Calu3 (cell line): Measurements from ENCODE around the gene JAZF1. TPM values are rescaled to one million over a fixed set of nuclear protein-coding genes. Genes with fewer than 3 reads are reported as not detected.

Experiments
- BruUV-seq: library from RNA; stranded (reverse); fragments of 400-500 nt; replicated peaks from 2 replicates; lab custom pipeline; 2021; lab: Mats Ljungman, UMichigan
- CTCF ChIA-PET: fragments of 300-600 bp; sonication (Branson Sonifier 250); formaldehyde crosslinking; loops from one replicate; lab custom pipeline; 2022; ENCODE audit warnings: antibody characterized with exemption; lab: Charles Lee
- DNase-seq: peaks from one replicate; pipeline ENCODE4 v3.0.0; 2022
- H3K27ac Mint-ChIP-seq: one replicate; pipeline ENCODE4 v1.8.0; 2022; ENCODE audit warnings: mixed read lengths; ENCODE audit not compliant: unreplicated experiment
- H3K27me3 Mint-ChIP-seq: one replicate; pipeline ENCODE4 v1.8.0; 2022; ENCODE audit warnings: mixed read lengths; ENCODE audit not compliant: unreplicated experiment
- H3K36me3 Mint-ChIP-seq: one replicate; pipeline ENCODE4 v1.8.0; 2022; ENCODE audit warnings: mild to moderate bottlenecking, moderate library complexity, mixed read lengths; ENCODE audit not compliant: insufficient read depth, unreplicated experiment
- H3K4me1 Mint-ChIP-seq: one replicate; pipeline ENCODE4 v1.8.0; 2022; ENCODE audit warnings: mild to moderate bottlenecking, low read depth, mixed read lengths; ENCODE audit not compliant: unreplicated experiment
- H3K4me3 Mint-ChIP-seq: one replicate; pipeline ENCODE4 v1.8.0; 2022; ENCODE audit warnings: mild to moderate bottlenecking, low read depth, moderate library complexity, mixed read lengths; ENCODE audit not compliant: unreplicated experiment
- H3K9me3 Mint-ChIP-seq: one replicate; pipeline ENCODE4 v1.8.0; 2022; ENCODE audit warnings: low read depth, mixed read lengths; ENCODE audit not compliant: unreplicated experiment
- intact Hi-C: fragments of 100-400 bp; cut with micrococcal nuclease; formaldehyde crosslinking; loops from one replicate; pipeline ENCODE4 v1.10.0; 2022; ENCODE audit not compliant: unreplicated experiment
- total RNA-seq: library from RNA; stranded (reverse); gene quantifications from 2 replicates; pipeline ENCODE4 v1.2.3, GENCODE V29; 2022
- TF ChIP-seq, protein P1 (sequence below): fragments of 200-600 bp; IDR thresholded peaks from one replicate; pipeline ENCODE4 v1.8.0; 2022; ENCODE audit warnings: antibody characterized with exemption; ENCODE audit not compliant: unreplicated experiment

Gene JAZF1
- total RNA-seq, 1 experiment from 2014 or later, result 10.7 TPM

DNA sequence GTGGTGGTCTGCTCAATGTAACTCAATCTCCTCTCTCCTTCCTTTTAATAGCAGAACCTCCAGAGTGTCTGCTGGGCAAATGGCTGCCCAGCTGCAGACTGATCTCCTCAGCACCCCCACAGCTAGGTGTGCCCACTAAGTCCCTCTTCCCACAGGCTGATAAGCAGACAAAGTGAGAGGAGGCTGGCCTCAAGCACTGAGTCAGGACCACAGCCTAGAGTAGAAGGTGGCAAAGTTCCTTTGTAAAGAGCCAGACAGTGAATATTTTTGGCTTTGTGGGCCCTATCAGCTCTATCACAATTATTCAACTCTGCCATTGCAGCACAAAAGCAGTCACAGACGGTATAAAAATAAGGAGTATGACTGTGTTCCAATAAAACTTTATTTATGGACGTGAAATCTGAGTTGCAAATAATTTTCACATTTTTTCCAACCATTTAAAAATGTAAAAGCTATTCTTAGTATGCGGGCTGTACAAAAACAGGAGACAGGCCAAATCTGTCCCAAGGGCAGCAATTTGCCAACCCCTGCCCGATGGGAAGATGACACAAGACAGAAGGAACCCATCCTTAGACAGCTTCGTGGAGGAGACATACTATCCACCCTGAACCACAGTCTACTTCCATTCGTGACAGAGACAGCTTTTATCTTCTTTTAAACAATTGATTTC lies 23.4 kb downstream of the JAZF1 start:
- CTCF ChIA-PET, result interaction anchor here (1.0 kb wide), 1 partner anchor 9 kb away, joined by 3 read pairs; no protein-coding TSS in a partner anchor
- TF ChIP-seq, protein P1, sequence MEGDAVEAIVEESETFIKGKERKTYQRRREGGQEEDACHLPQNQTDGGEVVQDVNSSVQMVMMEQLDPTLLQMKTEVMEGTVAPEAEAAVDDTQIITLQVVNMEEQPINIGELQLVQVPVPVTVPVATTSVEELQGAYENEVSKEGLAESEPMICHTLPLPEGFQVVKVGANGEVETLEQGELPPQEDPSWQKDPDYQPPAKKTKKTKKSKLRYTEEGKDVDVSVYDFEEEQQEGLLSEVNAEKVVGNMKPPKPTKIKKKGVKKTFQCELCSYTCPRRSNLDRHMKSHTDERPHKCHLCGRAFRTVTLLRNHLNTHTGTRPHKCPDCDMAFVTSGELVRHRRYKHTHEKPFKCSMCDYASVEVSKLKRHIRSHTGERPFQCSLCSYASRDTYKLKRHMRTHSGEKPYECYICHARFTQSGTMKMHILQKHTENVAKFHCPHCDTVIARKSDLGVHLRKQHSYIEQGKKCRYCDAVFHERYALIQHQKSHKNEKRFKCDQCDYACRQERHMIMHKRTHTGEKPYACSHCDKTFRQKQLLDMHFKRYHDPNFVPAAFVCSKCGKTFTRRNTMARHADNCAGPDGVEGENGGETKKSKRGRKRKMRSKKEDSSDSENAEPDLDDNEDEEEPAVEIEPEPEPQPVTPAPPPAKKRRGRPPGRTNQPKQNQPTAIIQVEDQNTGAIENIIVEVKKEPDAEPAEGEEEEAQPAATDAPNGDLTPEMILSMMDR, result no peak
- peaks cover 42% of the 10 kb centered on the region for H3K4me1 Mint-ChIP-seq
- peaks cover 5% of the 10 kb centered on the region for H3K36me3 Mint-ChIP-seq
- no TSS peak for BruUV-seq
- H3K27ac Mint-ChIP-seq, result no peak overlapping the region
- no peaks in the 10 kb centered on the region for H3K9me3 Mint-ChIP-seq
- intact Hi-C loops, result no loop called here
- H3K27me3 Mint-ChIP-seq, result no peaks in the 10 kb centered on the region
- H3K4me3 Mint-ChIP-seq, result no peak overlapping the region
- no peak for DNase-seq

DNA sequence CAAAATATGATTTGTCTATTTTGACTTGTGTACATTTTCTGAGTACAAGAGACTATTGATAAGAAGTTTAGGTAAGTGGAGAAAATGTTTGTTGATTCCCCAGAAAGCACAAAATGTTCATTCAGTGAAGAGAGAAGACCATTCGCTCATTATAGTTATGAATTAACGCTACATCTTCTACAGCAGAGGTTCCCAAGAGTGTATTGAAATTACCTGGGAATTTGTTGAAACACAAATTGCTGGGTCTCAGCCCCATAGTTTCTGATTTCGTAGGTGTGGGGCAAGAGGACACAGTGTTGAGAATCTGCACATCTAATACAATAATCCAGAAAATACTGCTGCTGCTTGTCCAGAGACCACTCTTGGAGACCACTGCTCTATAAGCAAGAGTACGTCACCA lies 24.2 kb downstream of the JAZF1 start:
- H3K4me1 Mint-ChIP-seq, result peaks cover 46% of the 10 kb centered on the region
- no TSS peak for BruUV-seq
- no peaks in the 10 kb centered on the region for H3K27me3 Mint-ChIP-seq

DNA sequence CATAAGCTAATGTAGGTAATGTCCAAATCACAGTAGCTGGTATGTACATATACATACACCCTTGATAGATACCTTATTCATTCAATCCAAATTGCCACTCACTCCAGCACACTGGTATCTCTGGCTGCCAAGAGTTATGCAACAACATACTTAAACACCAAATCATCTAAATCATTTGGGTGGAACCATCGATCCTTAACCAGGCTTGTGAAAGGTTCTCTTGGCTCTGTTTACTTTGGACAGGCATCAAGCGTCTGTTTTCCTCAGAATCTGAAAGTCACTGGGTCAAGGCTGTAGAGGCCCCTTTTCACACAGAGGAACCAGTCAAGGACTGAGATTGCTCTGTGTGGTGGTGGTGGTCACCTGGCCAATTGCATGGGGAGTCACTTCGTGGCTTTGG lies 24.6 kb downstream of the JAZF1 start:
- intact Hi-C loops, result loop anchor here (1.0 kb wide), 1 partner anchor 78 kb away; no protein-coding TSS in a partner anchor
- BruUV-seq, result no TSS peak
- peaks cover 5% of the 10 kb centered on the region for H3K36me3 Mint-ChIP-seq
- DNase-seq, result peak; percentile 73
- no peaks in the 10 kb centered on the region for H3K9me3 Mint-ChIP-seq
- H3K4me1 Mint-ChIP-seq, result peaks cover 46% of the 10 kb centered on the region
- H3K27ac Mint-ChIP-seq, result peak overlapping the region; percentile 11
- TF ChIP-seq, protein P1, result no peak
- H3K27me3 Mint-ChIP-seq, result no peaks in the 10 kb centered on the region
- H3K4me3 Mint-ChIP-seq, result peak overlapping the region; percentile 12
- CTCF ChIA-PET, result no interaction called here

More for the DNA sequence above, 24.2 kb downstream of the JAZF1 start:
- no peak for DNase-seq
- intact Hi-C loops, result loop anchor here (1.0 kb wide), 1 partner anchor 78 kb away; no protein-coding TSS in a partner anchor
- CTCF ChIA-PET, result no interaction called here
- Mint-ChIP-seq H3K36me3 (peaks cover 5% of the 10 kb centered on the region), H3K27ac (peak overlapping the region; percentile 11), H3K9me3 (no peaks in the 10 kb centered on the region), H3K4me3 (peak overlapping the region; percentile 12)
- TF ChIP-seq, protein P1, result no peak

DNA sequence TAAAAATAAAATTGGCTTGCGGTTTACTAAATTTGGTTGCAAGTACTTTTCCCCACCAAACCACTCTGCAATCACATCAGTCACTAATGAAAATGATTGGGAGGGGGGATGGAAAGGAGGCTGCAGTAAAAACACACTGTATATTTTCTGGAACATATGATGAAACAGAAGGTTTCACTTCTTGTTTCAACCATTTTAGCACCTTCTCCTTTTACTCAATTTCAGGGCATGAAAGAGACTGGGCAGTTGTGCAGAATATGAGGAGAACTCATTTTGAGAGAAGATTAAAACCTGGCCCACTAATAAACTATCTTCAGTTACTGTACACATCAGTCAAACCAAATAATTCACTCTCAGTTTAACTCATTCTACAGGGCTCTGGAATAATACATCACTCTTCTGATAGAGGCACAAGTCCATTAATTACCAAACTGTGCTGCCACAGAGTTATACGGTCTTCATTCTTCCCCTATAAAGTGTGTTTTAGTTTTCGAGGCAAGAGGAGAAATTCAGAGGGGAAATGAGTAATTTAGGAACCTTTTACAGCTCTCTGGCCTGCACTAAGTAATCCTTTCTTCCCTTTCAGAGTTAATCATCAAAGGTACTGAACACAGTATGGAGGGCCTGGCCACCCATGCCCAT lies 25.5 kb downstream of the JAZF1 start:
- intact Hi-C loops, result no loop called here
- BruUV-seq, result no TSS peak
- TF ChIP-seq, protein P1, result no peak
- no peak for DNase-seq
- peaks cover 5% of the 10 kb centered on the region for H3K36me3 Mint-ChIP-seq
- CTCF ChIA-PET, result interaction anchor here (0.7 kb wide), 1 partner anchor 127 kb away, joined by 4 read pairs; no protein-coding TSS in a partner anchor
- no peak overlapping the region for H3K27ac Mint-ChIP-seq
- H3K9me3 Mint-ChIP-seq, result no peaks in the 10 kb centered on the region
- H3K27me3 Mint-ChIP-seq, result no peaks in the 10 kb centered on the region
- H3K4me3 Mint-ChIP-seq, result no peak overlapping the region
- H3K4me1 Mint-ChIP-seq, result peaks cover 52% of the 10 kb centered on the region
